Thoracic aorta (tissue), 2 donors: ENCODE results near the gene GTF3C5. TPM values are rescaled to one million over a fixed set of nuclear protein-coding genes. Genes with fewer than 3 reads are reported as not detected.
"Not testable (repeated sequence)": the region's sequence is repeated elsewhere in the genome, so short reads cannot be mapped to it uniquely, and the experiment has no call there.

Source experiments
- ATAC-seq: fragments of 150-250 bp; one replicate; pipeline ENCODE4 v1.8.0; 2017; ENCODE audit warnings: low read depth; ENCODE audit not compliant: insufficient number of reproducible peaks, low FRiP score
- DNase-seq: peaks from one replicate; pipeline ENCODE4 v3.0.0-alpha.2; 2020; ENCODE audit warnings: low spot score
- H3K27ac ChIP-seq, 2 donors: fragments of 200-600 bp; sonication (generic); 1 replicate in 1 of 2; 2 replicates in 1 of 2; pipeline ENCODE4 v1.5.1; 2016; ENCODE audit warnings: mild to moderate bottlenecking in 2 of 2, moderate library complexity in 2 of 2
- H3K27me3 ChIP-seq: fragments of 200-600 bp; sonication (generic); replicated peaks from 2 replicates; pipeline ENCODE4 v1.6.0; 2016; ENCODE audit warnings: mild to moderate bottlenecking; ENCODE audit not compliant: insufficient read depth
- H3K36me3 ChIP-seq: fragments of 200-600 bp; sonication (generic); one replicate; pipeline ENCODE4 v1.5.1; 2016
- H3K4me1 ChIP-seq, 2 donors: fragments of 200-600 bp; sonication (generic); 1 replicate in 1 of 2; 2 replicates in 1 of 2; pipeline versions ENCODE4 v1.5.1 to v1.6.0; 2016; ENCODE audit warnings: low read depth in 2 of 2, mild to moderate bottlenecking in 1 of 2; ENCODE audit not compliant: control insufficient read depth in 1 of 2
- H3K4me3 ChIP-seq: fragments of 200-600 bp; sonication (generic); 2 replicates; pipeline ENCODE4 v1.5.1; 2016; ENCODE audit warnings: mild to moderate bottlenecking
- H3K9me3 ChIP-seq: fragments of 200-600 bp; sonication (generic); 2 replicates; pipeline ENCODE4 v1.5.1; 2016
- total RNA-seq, 2 donors: library from RNA; depleted of rRNA; stranded (reverse); fragments of >200 nt; gene quantifications; one replicate each; pipeline versions ENCODE4 v1.1.0 to v1.2.3, GENCODE V29; 2016
- TF ChIP-seq, protein P1 (sequence below): fragments of 200-600 bp; sonication (generic); IDR thresholded peaks from one replicate; pipeline ENCODE4 v1.5.1; 2019; ENCODE audit warnings: antibody characterized with exemption

The GTF3C5 gene
- total RNA-seq, 2 donors from 2014 or later = 40.6 to 54.3 TPM

DNA sequence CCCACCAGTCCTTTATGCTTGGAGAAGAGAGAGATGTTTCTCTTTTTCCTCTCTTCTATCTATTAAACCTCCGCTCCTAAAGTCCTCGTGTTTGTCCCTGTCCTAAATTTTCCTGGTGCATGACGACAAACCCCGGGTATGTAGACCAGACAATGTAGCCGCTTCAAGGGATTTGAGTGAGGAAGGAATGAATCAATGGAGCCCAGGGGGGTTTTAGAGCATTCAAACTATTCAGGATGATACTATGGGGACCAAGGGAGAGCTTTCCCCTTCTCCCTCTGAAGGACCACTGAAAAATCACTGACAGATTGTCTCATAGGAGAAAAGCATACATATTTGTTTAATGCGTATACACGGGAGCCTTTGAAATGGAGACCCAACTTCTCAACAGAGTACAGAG, 49.4 kb downstream of the GTF3C5 start:
- Histone ChIP-seq H3K36me3 (no peaks in the 10 kb centered on the region), H3K27me3 (no peaks in the 10 kb centered on the region), H3K9me3 (no peaks in the 10 kb centered on the region), H3K4me1 (peaks cover 4 to 6% of the 10 kb centered on the region in 2 donors), H3K4me3 (no peak overlapping the region), H3K27ac (no peak overlapping the region)
- TF ChIP-seq, protein P1, sequence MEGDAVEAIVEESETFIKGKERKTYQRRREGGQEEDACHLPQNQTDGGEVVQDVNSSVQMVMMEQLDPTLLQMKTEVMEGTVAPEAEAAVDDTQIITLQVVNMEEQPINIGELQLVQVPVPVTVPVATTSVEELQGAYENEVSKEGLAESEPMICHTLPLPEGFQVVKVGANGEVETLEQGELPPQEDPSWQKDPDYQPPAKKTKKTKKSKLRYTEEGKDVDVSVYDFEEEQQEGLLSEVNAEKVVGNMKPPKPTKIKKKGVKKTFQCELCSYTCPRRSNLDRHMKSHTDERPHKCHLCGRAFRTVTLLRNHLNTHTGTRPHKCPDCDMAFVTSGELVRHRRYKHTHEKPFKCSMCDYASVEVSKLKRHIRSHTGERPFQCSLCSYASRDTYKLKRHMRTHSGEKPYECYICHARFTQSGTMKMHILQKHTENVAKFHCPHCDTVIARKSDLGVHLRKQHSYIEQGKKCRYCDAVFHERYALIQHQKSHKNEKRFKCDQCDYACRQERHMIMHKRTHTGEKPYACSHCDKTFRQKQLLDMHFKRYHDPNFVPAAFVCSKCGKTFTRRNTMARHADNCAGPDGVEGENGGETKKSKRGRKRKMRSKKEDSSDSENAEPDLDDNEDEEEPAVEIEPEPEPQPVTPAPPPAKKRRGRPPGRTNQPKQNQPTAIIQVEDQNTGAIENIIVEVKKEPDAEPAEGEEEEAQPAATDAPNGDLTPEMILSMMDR = no peak
- no peak for ATAC-seq
- no peak for DNase-seq

DNA sequence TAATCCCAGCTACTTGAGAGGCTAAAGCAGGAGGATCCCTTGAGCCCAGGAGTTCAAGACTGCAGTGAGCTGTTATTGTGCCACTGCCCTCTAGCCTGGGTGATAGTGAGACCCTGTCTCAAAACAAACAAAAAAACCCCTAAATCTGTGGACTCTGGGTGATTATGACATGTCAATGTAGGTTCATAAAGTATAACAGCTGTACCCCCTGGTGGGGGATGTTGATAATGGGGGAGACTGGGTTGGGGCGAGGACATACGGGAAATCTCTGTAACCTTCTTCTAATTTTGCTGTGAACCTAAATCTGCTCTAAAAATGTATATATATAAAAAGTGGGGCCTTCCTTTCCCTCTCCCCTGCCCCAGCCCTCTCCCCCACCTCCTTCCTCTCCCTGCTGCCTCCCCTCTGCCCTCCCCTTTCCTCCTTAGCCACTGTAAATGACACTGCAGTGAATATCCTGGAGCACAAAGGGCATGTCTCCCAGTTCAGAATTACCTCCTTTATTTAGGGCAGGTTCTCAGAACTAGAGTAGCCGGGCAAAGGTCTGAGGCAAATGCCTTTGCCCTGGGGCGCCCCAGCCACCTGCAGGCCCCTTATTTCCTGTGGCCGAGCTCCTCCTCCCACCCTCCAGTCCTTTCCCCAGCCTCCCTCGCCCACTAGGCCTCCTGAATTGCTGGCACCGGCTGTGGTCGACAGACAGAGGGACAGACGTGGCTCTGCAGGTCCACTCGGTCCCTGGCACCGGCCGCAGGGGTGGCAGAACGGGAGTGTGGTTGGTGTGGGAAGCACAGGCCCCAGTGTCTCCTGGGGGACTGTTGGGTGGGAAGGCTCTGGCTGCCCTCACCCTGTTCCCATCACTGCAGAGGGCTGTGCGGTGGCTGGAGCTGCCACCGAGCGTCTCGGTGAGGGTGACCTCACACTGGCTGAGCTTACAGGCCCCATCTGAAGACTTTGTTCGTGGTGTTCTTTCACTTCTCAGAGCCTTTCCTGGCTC, 50.3 kb downstream of the GTF3C5 start:
- DNase-seq, H3K27ac ChIP-seq, H3K36me3 ChIP-seq, H3K27me3 ChIP-seq, H3K9me3 ChIP-seq, H3K4me3 ChIP-seq, H3K4me1 ChIP-seq, ATAC-seq: not testable (repeated sequence)

DNA sequence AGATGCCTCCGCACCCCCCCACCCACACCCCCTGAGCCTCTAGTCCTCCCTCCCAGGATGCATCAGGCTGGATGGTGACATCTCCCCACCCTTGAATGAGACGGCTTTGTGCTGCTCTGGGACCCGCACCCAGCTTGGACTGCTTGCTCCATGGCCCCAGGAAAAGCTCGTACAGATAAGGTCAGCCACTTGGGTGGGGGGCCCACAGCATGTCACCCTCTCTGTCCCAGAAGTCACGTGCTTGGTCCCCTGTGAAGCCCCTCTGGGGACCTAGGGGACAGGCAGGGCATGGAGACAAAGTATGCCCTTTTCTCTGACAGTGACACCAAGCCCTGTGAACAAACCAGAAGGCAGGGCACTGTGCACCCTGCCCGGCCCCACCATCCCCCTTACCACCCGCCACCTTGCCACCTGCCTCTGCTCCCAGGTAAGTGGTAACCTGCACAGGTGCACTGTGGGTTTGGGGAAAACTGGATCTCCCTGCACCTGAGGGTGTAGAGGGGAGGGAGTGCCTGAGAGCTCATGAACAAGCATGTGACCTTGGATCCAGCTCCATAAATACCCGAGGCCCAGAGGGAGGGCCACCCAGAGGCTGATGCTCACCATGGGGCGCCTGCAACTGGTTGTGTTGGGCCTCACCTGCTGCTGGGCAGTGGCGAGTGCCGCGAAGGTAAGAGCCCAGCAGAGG, 51.3 kb downstream of the GTF3C5 start:
- H3K4me3 ChIP-seq, H3K9me3 ChIP-seq, H3K27me3 ChIP-seq, H3K27ac ChIP-seq, H3K4me1 ChIP-seq, H3K36me3 ChIP-seq, ATAC-seq, DNase-seq: not testable (repeated sequence)

DNA sequence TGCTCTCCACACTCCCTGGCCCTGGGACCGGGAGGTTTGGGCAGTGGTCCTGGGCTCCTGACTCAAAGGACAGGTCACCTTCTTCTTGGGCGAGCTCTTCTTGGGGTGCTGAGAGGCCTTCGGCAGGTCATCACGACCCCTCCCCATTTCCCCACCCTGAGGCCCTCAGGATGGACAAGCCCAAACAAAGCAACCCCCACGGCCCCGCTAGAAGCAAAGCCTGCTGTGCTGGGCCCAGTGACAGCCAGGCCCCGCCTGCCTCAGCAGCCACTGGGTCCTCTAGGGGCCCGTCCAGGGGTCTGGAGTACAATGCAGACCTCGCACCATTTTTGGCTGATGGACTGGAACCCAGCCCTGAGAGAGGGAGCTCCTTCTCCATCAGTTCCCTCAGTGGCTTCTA, 52.9 kb downstream of the GTF3C5 start:
- H3K4me1 ChIP-seq, H3K9me3 ChIP-seq, H3K27me3 ChIP-seq, H3K27ac ChIP-seq, ATAC-seq, H3K36me3 ChIP-seq, H3K4me3 ChIP-seq, DNase-seq: not testable (repeated sequence)

DNA sequence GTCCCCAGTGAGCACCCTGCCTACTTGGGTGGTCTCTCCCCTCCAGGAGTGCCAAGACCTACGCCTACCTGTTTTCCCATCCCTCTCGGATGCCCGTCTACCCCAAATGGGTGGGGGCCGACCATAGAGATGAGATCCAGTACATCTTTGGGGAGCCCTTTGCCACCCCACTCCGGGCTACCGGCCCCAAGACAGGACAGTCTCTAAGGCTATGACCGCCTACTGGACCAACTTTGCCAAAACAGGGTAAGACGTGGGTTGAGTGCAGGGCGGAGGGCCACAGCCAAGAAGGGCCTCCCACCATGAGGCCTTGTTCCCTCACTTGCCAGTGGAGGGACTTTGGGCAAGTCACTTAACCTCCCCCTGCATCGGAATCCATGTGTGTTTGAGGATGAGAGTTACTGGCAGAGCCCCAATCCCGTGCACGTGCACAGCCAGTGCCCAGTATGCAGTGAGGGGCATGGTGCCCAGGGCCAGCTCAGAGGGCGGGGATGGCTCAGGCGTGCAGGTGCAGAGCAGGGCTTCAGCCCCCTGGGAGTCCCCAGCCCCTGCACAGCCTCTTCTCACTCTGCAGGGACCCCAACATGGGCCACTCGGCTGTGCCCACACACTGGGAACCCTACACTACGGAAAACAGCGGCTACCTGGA, 55.5 kb downstream of the GTF3C5 start:
- H3K27ac ChIP-seq, H3K4me3 ChIP-seq, ATAC-seq, H3K27me3 ChIP-seq, H3K9me3 ChIP-seq, H3K36me3 ChIP-seq, DNase-seq, H3K4me1 ChIP-seq: not testable (repeated sequence)

DNA sequence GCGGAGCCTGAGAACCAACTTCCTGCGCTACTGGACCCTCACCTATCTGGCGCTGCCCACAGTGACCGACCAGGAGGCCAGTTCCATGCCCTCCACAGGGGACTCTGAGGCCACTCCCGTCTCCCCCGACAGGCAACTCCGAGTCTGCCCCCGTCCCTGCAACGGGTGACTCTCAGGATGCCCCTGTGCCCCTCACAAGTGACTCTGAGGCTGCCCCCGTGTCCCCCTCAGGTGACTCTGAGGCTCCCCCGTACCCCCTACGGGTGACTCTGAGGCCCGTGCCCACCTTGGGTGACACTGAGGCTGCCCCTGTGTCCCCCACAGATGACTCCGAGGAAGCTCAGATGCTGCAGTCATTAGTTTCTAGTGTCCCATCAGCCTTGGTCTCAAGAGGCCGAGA, 56.1 kb downstream of the GTF3C5 start:
- Histone ChIP-seq H3K27me3 (no peaks in the 10 kb centered on the region), H3K27ac (no peak overlapping the region), H3K4me1 (no peaks in the 10 kb centered on the region), H3K4me3 (no peak overlapping the region), H3K36me3 (no peaks in the 10 kb centered on the region), H3K9me3 (no peaks in the 10 kb centered on the region)
- TF ChIP-seq, protein P1 = no peak
- ATAC-seq = no peak
- DNase-seq = no peak
